HG03066 (cell line): ENCODE measurements around the gene INA.

Experiments
- ATAC-seq: cut with Tn5 transposase; IDR thresholded peaks from one replicate; pipeline ENCODE4 v1.9.1; 2021; ENCODE audit warnings: low read depth; ENCODE audit not compliant: unreplicated experiment

INA gene

DNA sequence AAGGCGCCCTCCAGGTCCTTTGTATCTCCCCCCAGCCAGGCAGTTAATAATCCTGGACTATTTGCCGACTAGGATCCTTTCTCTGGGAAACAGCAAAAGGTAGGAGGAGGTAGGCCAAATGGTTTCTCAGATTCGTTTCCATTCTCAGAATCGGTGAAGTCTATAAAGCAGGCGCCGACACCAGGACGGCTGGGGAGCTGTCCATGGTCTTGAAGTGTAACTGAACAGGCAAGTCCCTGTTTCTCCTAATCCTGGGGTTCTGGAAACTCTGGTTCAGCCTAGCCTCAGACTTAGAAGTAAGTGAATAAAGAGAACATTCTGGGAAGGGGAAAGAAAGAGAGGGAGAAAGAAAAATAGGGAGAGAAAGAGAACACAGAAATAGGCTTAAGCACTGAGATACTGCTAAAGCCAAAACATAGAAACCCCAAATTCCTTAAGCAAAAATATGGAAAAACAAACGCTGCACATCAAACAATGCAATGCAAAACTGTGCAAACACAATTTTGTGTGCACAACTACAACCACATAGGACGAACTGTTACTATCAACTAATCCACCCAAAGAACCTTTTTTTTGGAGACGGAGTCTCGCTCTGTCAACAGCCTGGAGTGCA is 11.1 kb upstream of the INA start:
- no peak for ATAC-seq

DNA sequence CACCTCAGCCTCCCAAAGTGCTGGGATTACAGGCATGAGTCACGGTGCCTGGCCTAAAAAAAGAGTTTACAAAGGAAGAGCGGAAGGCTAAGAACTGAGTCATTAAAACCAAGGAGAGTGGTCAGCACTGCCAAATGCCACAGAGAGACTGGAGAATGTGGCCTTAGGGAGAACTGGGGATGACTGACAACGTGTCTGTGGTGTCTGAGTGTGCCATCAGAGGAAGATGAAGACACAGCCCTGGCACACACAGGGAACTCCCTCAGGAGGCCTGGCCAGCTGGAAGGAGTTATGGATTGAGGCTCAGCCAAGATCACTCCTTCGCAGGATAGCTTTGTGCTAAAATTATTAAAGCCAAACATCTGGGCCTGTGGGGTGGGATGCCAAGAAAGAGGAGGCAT is 3.9 kb upstream of the INA start:
- no peak for ATAC-seq

DNA sequence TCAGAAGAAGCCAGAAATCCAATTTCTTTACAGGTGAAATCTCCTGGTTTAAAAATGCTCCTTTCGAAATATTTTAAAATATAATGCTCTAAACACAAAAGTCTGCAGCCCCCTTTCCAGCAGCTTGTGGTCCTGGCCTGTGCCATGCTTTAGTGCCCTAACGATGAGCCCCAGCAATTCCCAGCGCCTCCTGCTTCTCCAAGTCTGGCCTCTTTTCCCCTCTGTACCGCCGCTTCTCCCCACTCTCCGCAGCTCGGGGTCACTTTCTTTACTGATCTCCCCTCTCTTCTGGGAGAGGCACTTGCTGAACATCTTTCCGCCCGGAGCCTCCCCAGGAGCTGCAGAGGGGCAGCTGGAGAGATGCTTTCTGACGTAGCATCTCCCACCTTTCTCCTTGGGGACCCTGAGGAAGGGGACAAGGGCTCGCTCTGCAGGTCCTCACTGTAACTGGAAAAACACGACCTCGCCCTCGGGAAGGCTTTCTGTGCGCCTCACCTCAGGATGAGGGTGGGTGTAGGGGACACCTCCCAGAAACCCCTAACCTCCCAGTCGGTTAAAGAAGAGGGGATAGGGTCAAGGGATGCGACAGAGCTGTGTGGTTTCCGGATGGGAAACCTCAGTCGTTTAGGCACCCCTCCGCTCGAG is 565 bp upstream of the INA start:
- ATAC-seq, result no peak

GRCh38 chr10:103277713-103278536 is 987 bp downstream of the INA start:
- ATAC-seq, result no peak

DNA sequence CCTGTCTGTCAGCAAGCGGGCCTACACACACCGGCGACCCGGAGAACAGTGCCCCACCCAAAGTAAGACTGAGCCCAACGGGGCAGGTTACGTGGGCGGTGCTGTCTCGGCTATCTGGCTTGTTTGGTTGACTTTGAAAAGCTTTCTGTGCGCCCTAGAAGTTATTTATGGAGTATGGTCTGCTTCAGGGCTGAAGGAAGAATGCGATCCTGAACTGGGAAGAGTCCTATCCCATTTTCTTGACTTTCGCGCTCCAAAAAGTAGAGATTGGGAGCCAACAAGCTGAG is 1.5 kb downstream of the INA start:
- no peak for ATAC-seq

- no peak for ATAC-seq
Observed at GRCh38 chr10:103278862-103279298, 1.9 kb downstream of the INA start.

DNA sequence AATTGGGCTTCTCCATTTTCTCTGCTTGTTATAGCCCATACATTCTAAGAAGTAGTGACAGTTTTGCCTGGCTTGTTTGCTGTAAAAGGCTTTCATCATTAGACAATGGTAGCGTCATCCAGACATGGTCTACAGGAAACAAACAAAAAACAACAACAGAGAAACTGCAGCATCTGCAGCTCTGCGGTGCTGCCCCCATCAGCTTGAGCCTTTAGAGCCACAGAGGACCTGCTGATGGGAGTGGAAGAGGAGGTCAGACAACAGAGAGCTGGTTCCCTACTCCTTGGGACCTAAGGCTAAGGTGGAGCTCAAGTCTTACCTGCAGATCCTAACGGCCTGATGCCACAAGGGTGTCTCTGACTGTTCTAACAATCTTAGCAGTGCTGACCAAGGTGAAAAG is 3.1 kb downstream of the INA start:
- no peak for ATAC-seq

GRCh38 chr10:103280506-103280905 is 3.6 kb downstream of the INA start:
- ATAC-seq, result no peak

- no peak for ATAC-seq
Observed at GRCh38 chr10:103281753-103282152, 4.8 kb downstream of the INA start.

DNA sequence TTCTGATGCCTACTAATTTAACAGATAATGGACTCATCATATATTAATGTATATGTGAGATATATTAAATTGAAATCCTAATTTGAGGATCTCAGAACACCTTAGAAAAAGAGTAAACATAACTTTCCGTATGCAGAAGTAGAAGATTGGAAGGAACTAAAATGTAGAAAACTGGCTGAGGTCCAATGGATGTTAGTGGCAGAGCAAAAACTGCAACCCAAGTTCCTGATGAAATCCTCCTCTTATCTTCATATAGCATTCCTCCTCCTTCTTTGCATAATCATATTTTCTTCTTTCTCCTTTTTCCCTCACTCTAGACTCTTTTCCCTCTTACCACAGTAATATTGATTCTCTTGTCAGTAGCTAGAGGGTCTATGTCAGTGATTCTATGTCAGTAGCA is 6.0 kb downstream of the INA start:
- no peak for ATAC-seq

GRCh38 chr10:103284170-103284569 is 7.2 kb downstream of the INA start:
- no peak for ATAC-seq

- ATAC-seq, result no peak
Observed at GRCh38 chr10:103287992-103288391, 11.1 kb downstream of the INA start.

GRCh38 chr10:103291588-103291987 is 14.7 kb downstream of the INA start:
- ATAC-seq, result no peak

- ATAC-seq, result no peak
Observed at GRCh38 chr10:103295374-103296015, 18.6 kb downstream of the INA start.

DNA sequence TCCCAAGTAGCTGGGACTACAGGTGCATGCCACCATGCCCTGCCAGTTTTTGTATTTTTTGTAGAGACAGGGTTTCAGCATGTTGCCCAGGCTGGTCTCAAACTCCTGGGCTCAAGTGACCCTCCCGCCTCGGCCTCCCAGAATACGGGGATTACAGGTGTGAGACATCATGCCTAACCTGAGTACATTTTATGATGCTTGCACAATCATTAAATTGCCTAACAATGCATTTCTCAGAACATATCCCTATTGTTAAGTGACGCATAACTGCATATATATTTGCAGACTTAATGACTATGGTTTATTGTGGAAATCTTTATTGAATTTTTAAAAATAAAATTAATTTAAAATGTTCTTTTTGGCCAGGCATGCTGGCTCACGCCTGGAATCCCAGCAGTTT is 30.7 kb downstream of the INA start:
- ATAC-seq, result no peak

DNA sequence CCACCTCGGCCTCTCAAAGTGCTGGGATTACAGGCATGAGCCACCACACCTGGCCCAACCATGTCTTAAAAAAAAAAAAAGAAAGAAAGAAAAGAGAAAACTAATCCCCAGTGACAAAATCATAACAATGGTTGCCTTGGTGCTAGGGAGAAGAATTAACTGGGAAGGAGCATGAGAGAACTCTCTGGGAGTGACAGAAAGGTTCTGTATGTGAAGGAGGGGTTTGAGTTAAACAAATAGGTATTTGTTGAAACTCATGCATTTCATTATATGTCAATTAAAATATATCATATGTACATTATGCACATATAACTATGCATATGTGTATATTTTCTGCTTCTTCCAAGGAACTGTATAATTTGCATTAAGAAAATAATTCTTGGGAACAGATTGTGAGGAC is 33.3 kb downstream of the INA start:
- ATAC-seq, result no peak

DNA sequence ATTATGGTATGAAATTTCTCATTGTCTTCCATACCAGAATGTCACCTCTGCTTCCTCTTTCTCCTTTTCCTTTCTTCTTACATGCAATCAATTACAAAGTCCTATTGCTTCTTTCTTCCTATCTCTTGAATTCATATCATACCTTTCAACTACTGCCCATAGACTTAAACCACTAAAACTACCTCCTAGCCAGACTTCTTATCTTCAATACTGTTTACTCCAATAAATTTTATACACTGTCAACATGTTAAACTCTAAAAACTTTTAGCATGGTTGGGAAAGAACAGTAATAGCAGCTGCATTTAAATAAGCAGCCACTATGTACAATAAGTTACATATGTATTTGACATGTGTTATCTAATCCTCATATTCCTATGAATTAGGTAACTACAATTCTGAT is 39.1 kb downstream of the INA start:
- no peak for ATAC-seq

- no peak for ATAC-seq
Observed at GRCh38 chr10:103327906-103328305, 51.0 kb downstream of the INA start.

DNA sequence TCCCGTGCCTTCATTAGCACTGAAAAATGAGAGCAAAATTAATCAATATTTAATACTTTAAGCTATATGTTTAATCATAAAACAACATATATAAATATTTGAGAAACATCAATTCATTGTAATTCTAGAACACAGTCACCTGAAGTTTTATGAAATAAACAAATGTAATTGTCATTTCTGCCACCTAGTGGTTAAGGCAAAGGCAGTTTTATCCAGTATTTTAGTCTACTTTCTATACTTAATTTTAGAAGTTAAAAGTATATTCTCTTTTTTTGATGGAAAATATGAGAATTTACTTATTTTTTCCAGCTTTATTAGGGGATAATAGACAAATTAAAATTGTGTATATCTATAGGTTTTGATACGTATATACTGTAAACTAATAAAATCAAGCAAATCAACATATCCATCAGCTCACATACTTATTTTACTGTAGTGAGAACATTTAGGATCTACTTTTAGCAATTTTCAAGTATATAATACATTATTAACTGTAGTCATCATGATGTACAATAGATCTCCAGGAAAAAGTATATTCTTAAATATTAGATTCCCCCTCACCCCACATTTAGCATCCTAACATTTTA is 57.1 kb downstream of the INA start:
- ATAC-seq, result no peak

DNA sequence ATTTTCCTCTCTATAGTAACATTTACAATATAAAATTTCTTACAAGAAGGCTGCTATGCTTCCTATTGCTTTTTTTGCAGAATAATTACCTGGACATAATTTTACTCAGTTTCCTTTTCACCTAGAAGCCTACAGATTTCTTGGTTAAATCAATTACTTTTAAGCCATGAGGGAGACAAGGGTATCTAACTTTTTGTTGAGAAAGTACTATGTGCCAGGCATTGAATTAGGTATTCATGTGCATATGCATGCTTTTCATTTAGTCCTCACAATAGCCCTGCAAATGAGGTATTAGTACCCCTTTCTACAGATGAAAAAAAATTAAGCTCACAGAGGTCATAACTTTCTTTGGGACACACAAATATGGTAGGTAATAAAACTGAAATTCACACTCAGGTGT is 57.6 kb downstream of the INA start:
- no peak for ATAC-seq

DNA sequence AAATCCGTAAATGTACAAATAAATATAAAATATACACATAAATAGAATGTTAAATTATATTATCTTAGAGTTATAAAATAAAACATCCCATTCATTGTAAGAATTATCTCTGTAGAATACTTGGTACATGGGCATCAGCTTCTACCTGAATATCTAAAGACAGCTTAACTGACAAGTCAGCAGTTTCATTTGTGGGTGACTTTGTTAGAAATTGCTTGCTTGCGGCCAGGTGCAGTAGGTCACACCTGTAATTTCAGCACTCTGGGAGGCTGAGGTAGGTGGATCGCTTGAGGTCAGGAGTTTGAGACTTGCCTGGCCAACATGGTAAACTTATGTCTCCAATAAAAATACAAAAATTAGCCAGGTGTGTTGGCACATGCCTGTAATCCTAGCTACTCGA is 59.4 kb downstream of the INA start:
- ATAC-seq, result no peak
